ENCODE results near the gene ADGRV1. TPM values are rescaled to one million over a fixed set of nuclear protein-coding genes. Genes with fewer than 3 reads are reported as not detected.

The ADGRV1 gene
- total RNA-seq, 2 donors from 2014 or later: 97.6 to 117 TPM

DNA sequence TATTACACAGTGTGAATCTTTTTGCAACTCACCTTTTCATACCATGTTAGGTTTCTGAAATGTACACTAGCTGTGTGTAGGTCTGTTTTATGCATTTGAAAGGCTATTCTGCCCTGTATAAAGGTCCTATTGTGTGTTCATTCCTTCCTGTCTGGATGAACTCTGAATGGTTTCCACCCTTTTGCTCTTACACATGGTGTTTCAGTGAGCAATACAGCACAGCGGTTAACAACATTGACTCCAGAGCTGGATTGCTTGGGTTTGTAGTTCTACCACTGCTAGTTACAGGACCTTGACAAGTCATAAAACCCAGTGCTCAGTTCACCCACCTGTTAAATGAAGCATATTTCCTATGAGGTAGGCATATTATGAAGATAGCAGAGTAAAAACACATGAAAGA lies 331.6 kb downstream of the ADGRV1 start:
- Histone ChIP-seq H3K9me3 (ENCODE audit: control insufficient read depth, low read length) (no peaks in the 10 kb centered on the region), H3K4me3 (ENCODE audit: low read length) (no peak overlapping the region), H3K4me1 (ENCODE audit: control insufficient read depth, insufficient read depth, low read length) (peaks cover 8% of the 10 kb centered on the region), H3K9ac (ENCODE audit: extremely low read depth, low read length, poor library complexity, severe bottlenecking) (no peak overlapping the region), H3K27ac (ENCODE audit: low read depth, low read length) (no peak overlapping the region), H3K27me3 (ENCODE audit: control insufficient read depth, insufficient read depth, low read length, poor library complexity, severe bottlenecking) (no peaks in the 10 kb centered on the region), H3K36me3 (ENCODE audit: control insufficient read depth, insufficient read depth, low read length) (no peaks in the 10 kb centered on the region)
- WGBS, 2 experiments (ENCODE audit: insufficient coverage in 1 of 2, insufficient read length in 1 of 2): 97 to 100% methylated on average over 1 of the region's 1 CpG
- no peak for TF ChIP-seq CTCF (conservative IDR thresholded peaks at IDR 0.05)
- no peak for DNase-seq
- peaks cover 2% of the 10 kb centered on the region for H3K36me3 Mint-ChIP-seq (ENCODE audit: low read depth)
- peaks cover 9% of the 10 kb centered on the region for H3K4me1 Mint-ChIP-seq
- no peak overlapping the region for H3K4me3 Mint-ChIP-seq
- no peak overlapping the region for H3K27ac Mint-ChIP-seq
- H3K27me3 Mint-ChIP-seq (ENCODE audit: insufficient read depth): no peaks in the 10 kb centered on the region
- H3K9me3 Mint-ChIP-seq: no peaks in the 10 kb centered on the region

- DNase-seq: peak; percentile 19
- no peaks in the 10 kb centered on the region for H3K4me1 ChIP-seq (ENCODE audit: control insufficient read depth, insufficient read depth, low read length)
- Mint-ChIP-seq H3K4me3 (no peak overlapping the region), H3K9me3 (no peaks in the 10 kb centered on the region), H3K36me3 (ENCODE audit: low read depth) (peaks cover 13% of the 10 kb centered on the region), H3K27me3 (ENCODE audit: insufficient read depth) (no peaks in the 10 kb centered on the region), H3K4me1 (peaks cover 7% of the 10 kb centered on the region), H3K27ac (no peak overlapping the region)
- no peaks in the 10 kb centered on the region for H3K27me3 ChIP-seq (ENCODE audit: control insufficient read depth, insufficient read depth, low read length, poor library complexity, severe bottlenecking)
- no peak for TF ChIP-seq CTCF (conservative IDR thresholded peaks at IDR 0.05)
- H3K4me3 ChIP-seq (ENCODE audit: low read length): no peak overlapping the region
- no peak overlapping the region for H3K27ac ChIP-seq (ENCODE audit: low read depth, low read length)
- no peaks in the 10 kb centered on the region for H3K36me3 ChIP-seq (ENCODE audit: control insufficient read depth, insufficient read depth, low read length)
- WGBS, 2 experiments (ENCODE audit: insufficient coverage in 1 of 2, insufficient read length in 1 of 2): 94 to 95% methylated on average over 2 of the region's 2 CpGs
- H3K9ac ChIP-seq (ENCODE audit: extremely low read depth, low read length, poor library complexity, severe bottlenecking): no peak overlapping the region
- no peaks in the 10 kb centered on the region for H3K9me3 ChIP-seq (ENCODE audit: control insufficient read depth, low read length)
Measured at GRCh38 chr5:90894866-90895420, 336.3 kb downstream of the ADGRV1 start.

GRCh38 chr5:90897618-90898017 lies 339.0 kb downstream of the ADGRV1 start:
- Histone ChIP-seq H3K4me1 (ENCODE audit: control insufficient read depth, insufficient read depth, low read length) (no peaks in the 10 kb centered on the region), H3K9ac (ENCODE audit: extremely low read depth, low read length, poor library complexity, severe bottlenecking) (no peak overlapping the region), H3K4me3 (ENCODE audit: low read length) (no peak overlapping the region), H3K27me3 (ENCODE audit: control insufficient read depth, insufficient read depth, low read length, poor library complexity, severe bottlenecking) (no peaks in the 10 kb centered on the region), H3K36me3 (ENCODE audit: control insufficient read depth, insufficient read depth, low read length) (no peaks in the 10 kb centered on the region), H3K27ac (ENCODE audit: low read depth, low read length) (no peak overlapping the region), H3K9me3 (ENCODE audit: control insufficient read depth, low read length) (no peaks in the 10 kb centered on the region)
- no peak for TF ChIP-seq CTCF (conservative IDR thresholded peaks at IDR 0.05)
- Mint-ChIP-seq H3K9me3 (no peaks in the 10 kb centered on the region), H3K27ac (no peak overlapping the region), H3K4me1 (peaks cover 7% of the 10 kb centered on the region), H3K36me3 (ENCODE audit: low read depth) (peaks cover 13% of the 10 kb centered on the region), H3K27me3 (ENCODE audit: insufficient read depth) (no peaks in the 10 kb centered on the region), H3K4me3 (no peak overlapping the region)
- DNase-seq: no peak
- 60 to 98% methylated on average over 1 to 2 of the region's 2 CpGs for WGBS, 2 experiments (ENCODE audit: insufficient coverage in 1 of 2, insufficient read length in 1 of 2)

Measured in endodermal cell (in vitro differentiated cells).